DMS79 treated with DMSO at 0.1 percent for 48 hours (cell line): ENCODE data around the gene RBM24.
"Not testable (repeated sequence)": the region's sequence is repeated elsewhere in the genome, so short reads cannot be mapped to it uniquely, and the experiment has no call there.

ENCODE experiments used
- DNase-seq: peaks from one replicate; lab custom pipeline; 2025; lab: John Stamatoyannopoulos, UW

RBM24 gene

GRCh38 chr6:17291778-17292177 lies 10.6 kb downstream of the RBM24 start:
- DNase-seq: no peak

GRCh38 chr6:17292600-17293133 lies 11.5 kb downstream of the RBM24 start:
- no peak for DNase-seq

GRCh38 chr6:17293395-17293794 lies 12.2 kb downstream of the RBM24 start:
- DNase-seq: no peak

GRCh38 chr6:17297271-17298080 lies 16.3 kb downstream of the RBM24 start:
- no peak for DNase-seq

- no peak for DNase-seq
Observed at GRCh38 chr6:17298257-17298656, 17.1 kb downstream of the RBM24 start.

- DNase-seq: no peak
Observed at GRCh38 chr6:17299222-17299621, 18.1 kb downstream of the RBM24 start.

GRCh38 chr6:17299750-17300149 lies 18.6 kb downstream of the RBM24 start:
- DNase-seq: no peak

GRCh38 chr6:17300637-17301036 lies 19.5 kb downstream of the RBM24 start:
- DNase-seq: no peak

GRCh38 chr6:17303444-17303843 lies 22.3 kb downstream of the RBM24 start:
- no peak for DNase-seq

GRCh38 chr6:17305219-17306001 lies 24.2 kb downstream of the RBM24 start:
- DNase-seq: no peak

GRCh38 chr6:17311595-17312311 lies 30.6 kb downstream of the RBM24 start:
- DNase-seq: no peak

GRCh38 chr6:17313238-17313637 lies 32.1 kb downstream of the RBM24 start:
- DNase-seq: not testable (repeated sequence)

GRCh38 chr6:17313971-17314370 lies 32.8 kb downstream of the RBM24 start:
- DNase-seq: no peak

GRCh38 chr6:17315262-17315661 lies 34.1 kb downstream of the RBM24 start:
- no peak for DNase-seq

GRCh38 chr6:17318435-17319165 lies 37.4 kb downstream of the RBM24 start:
- DNase-seq: no peak

- not testable (repeated sequence) for DNase-seq
Observed at GRCh38 chr6:17320266-17320665, 39.1 kb downstream of the RBM24 start.

- DNase-seq: no peak
Observed at GRCh38 chr6:17331238-17331637, 50.1 kb downstream of the RBM24 start.

GRCh38 chr6:17334265-17334664 lies 53.1 kb downstream of the RBM24 start:
- no peak for DNase-seq

GRCh38 chr6:17336425-17336824 lies 55.3 kb downstream of the RBM24 start:
- DNase-seq: no peak

- no peak for DNase-seq
Observed at GRCh38 chr6:17339308-17339670, 58.1 kb downstream of the RBM24 start.

- no peak for DNase-seq
Observed at GRCh38 chr6:17341117-17341805, 60.1 kb downstream of the RBM24 start.
